ENCODE results near the gene SNRPE. TPM values are rescaled to one million over a fixed set of nuclear protein-coding genes. Genes with fewer than 3 reads are reported as not detected.
"Not testable (repeated sequence)": the region's sequence is repeated elsewhere in the genome, so short reads cannot be mapped to it uniquely, and the experiment has no call there.

Gene SNRPE
- polyA plus RNA-seq, 1 donor, result 150 TPM

DNA sequence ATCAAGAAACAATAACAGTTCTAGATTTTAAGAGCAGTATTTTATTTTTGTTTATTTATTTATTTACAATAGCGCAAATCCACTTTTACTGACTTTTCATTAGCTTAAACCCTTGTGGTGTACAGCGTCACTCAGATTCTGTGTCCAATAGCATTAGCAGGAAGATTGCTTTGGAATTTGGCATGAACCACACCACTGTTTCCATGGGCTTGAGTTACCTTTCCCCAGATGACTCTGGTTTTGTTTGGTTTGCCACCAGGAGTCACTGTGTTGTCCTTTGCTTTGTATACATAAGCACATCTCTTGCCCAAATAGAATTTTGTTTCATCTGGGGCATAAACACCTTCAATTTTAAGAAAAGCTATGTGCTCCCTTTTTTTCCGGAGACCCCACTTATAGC lies 25.9 kb upstream of the SNRPE start:
- no peaks in the 10 kb centered on the region for H3K27me3 ChIP-seq (ENCODE audit: control insufficient read depth, insufficient read depth, low read length)
- no CpG with 5 or more reads among the region's 3 CpGs for WGBS (ENCODE audit: insufficient coverage, low lambda C conversion rate)
- H3K27ac ChIP-seq (ENCODE audit: low read length), result no peak overlapping the region
- H3K9me3 ChIP-seq (ENCODE audit: control insufficient read depth, low read depth, low read length), result peaks cover under 1% of the 10 kb centered on the region
- no peaks in the 10 kb centered on the region for H3K4me1 ChIP-seq (ENCODE audit: control insufficient read depth, insufficient read depth, low read length)
- no peak overlapping the region for H3K4me3 ChIP-seq (ENCODE audit: low read length)
- H3K36me3 ChIP-seq (ENCODE audit: control insufficient read depth, insufficient read depth, low read length), result peaks cover 73% of the 10 kb centered on the region
- no peak for DNase-seq

DNA sequence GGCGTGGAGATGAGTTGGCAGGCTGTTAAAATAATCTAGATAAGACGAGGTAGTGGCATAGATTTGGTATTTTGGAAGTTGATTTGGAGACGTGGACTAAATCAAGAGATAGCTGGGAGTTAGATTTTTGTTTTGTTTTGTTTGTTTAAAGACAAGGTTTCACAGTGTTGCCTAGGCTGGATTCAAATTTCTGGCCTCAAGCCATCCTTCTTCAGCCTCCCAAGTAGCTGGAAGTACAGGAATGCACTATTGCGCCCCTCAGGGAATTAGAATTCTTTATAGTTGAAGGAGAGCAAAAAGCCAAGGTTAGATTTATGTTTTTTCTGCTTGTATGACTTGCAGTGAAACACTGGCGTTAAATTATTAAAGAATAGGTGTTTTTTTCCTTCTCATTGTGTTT lies 22.3 kb upstream of the SNRPE start:
- DNase-seq, result no peak

GRCh38 chr1:203840208-203840808 lies 21.1 kb upstream of the SNRPE start:
- H3K36me3 ChIP-seq (ENCODE audit: control insufficient read depth, insufficient read depth, low read length), result peaks cover 70% of the 10 kb centered on the region
- 100% methylated on average over 1 of the region's 4 CpGs for WGBS (ENCODE audit: insufficient coverage, low lambda C conversion rate)
- H3K27me3 ChIP-seq (ENCODE audit: control insufficient read depth, insufficient read depth, low read length), result no peaks in the 10 kb centered on the region
- no peak for DNase-seq
- H3K9me3 ChIP-seq (ENCODE audit: control insufficient read depth, low read depth, low read length), result peaks cover 12% of the 10 kb centered on the region
- no peak overlapping the region for H3K4me3 ChIP-seq (ENCODE audit: low read length)
- no peak overlapping the region for H3K27ac ChIP-seq (ENCODE audit: low read length)
- no peaks in the 10 kb centered on the region for H3K4me1 ChIP-seq (ENCODE audit: control insufficient read depth, insufficient read depth, low read length)

More for the DNA sequence above, 22.3 kb upstream of the SNRPE start:
- Histone ChIP-seq H3K36me3 (ENCODE audit: control insufficient read depth, insufficient read depth, low read length) (peaks cover 69% of the 10 kb centered on the region), H3K4me1 (ENCODE audit: control insufficient read depth, insufficient read depth, low read length) (no peaks in the 10 kb centered on the region), H3K27ac (ENCODE audit: low read length) (no peak overlapping the region), H3K4me3 (ENCODE audit: low read length) (no peak overlapping the region), H3K9me3 (ENCODE audit: control insufficient read depth, low read depth, low read length) (peaks cover 12% of the 10 kb centered on the region), H3K27me3 (ENCODE audit: control insufficient read depth, insufficient read depth, low read length) (no peaks in the 10 kb centered on the region)
- WGBS (ENCODE audit: insufficient coverage, low lambda C conversion rate), result 81% methylated on average over 2 of the region's 5 CpGs

DNA sequence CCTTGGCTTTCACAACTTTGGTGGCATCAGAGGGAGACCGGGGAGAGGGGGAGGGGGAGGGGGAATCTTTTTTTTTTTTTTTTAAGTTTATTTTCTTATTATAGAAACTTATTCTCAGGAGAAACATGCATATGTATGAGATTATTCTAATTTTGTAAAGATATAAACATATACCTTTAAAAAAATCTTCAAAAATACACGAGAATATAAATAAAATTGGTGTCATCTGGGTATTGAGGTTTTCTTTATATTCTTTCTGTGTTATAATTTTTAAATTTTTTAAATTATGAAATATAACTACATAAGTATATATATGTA lies 18.9 kb upstream of the SNRPE start:
- no peak overlapping the region for H3K27ac ChIP-seq (ENCODE audit: low read length)
- no peaks in the 10 kb centered on the region for H3K27me3 ChIP-seq (ENCODE audit: control insufficient read depth, insufficient read depth, low read length)
- DNase-seq, result no peak
- WGBS (ENCODE audit: insufficient coverage, low lambda C conversion rate), result no CpG with 5 or more reads among the region's 2 CpGs
- no peaks in the 10 kb centered on the region for H3K4me1 ChIP-seq (ENCODE audit: control insufficient read depth, insufficient read depth, low read length)
- peaks cover 12% of the 10 kb centered on the region for H3K9me3 ChIP-seq (ENCODE audit: control insufficient read depth, low read depth, low read length)
- peaks cover 70% of the 10 kb centered on the region for H3K36me3 ChIP-seq (ENCODE audit: control insufficient read depth, insufficient read depth, low read length)
- no peak overlapping the region for H3K4me3 ChIP-seq (ENCODE audit: low read length)

- no peaks in the 10 kb centered on the region for H3K27me3 ChIP-seq (ENCODE audit: control insufficient read depth, insufficient read depth, low read length)
- no peaks in the 10 kb centered on the region for H3K4me1 ChIP-seq (ENCODE audit: control insufficient read depth, insufficient read depth, low read length)
- peaks cover 71% of the 10 kb centered on the region for H3K36me3 ChIP-seq (ENCODE audit: control insufficient read depth, insufficient read depth, low read length)
- H3K4me3 ChIP-seq (ENCODE audit: low read length), result no peak overlapping the region
- no peak overlapping the region for H3K27ac ChIP-seq (ENCODE audit: low read length)
- H3K9me3 ChIP-seq (ENCODE audit: control insufficient read depth, low read depth, low read length), result peaks cover 12% of the 10 kb centered on the region
- DNase-seq, result no peak
- 100% methylated on average over 1 of the region's 1 CpG for whole genome bisulfite sequencing (ENCODE audit: insufficient coverage, low lambda C conversion rate)
These were observed 18.0 kb upstream of the SNRPE start for GRCh38 chr1:203843435-203843834.

- H3K9me3 ChIP-seq (ENCODE audit: control insufficient read depth, low read depth, low read length); H3K4me3 ChIP-seq (ENCODE audit: low read length); H3K27ac ChIP-seq (ENCODE audit: low read length); DNase-seq; H3K4me1 ChIP-seq (ENCODE audit: control insufficient read depth, insufficient read depth, low read length); H3K27me3 ChIP-seq (ENCODE audit: control insufficient read depth, insufficient read depth, low read length): not testable (repeated sequence)
- peaks cover 53% of the 10 kb centered on the region for H3K36me3 ChIP-seq (ENCODE audit: control insufficient read depth, insufficient read depth, low read length)
These were observed 8.3 kb upstream of the SNRPE start for GRCh38 chr1:203853112-203853511.

DNA sequence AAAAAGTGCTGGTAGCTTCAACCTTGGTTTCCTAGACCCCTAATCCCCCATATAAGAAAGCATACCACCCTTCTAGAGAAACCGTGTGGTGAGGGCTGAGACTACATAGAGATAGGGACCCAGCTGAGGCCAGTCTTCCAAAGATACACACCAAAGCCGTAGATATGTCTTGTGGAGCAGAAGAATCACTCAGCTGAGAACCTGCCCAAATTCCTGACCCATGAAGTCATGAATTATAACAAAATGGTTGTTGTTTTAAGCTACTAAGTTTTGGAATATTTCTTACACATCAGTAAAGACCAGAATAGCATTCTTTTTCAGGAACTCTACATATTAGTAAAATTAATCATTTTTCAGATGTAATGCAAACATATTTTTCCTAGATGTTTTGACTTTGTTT lies 3.3 kb upstream of the SNRPE start:
- no CpG with 5 or more reads among the region's 2 CpGs for WGBS (ENCODE audit: insufficient coverage, low lambda C conversion rate)
- Histone ChIP-seq H3K36me3 (ENCODE audit: control insufficient read depth, insufficient read depth, low read length) (peaks cover 17% of the 10 kb centered on the region), H3K27ac (ENCODE audit: low read length) (no peak overlapping the region), H3K4me3 (ENCODE audit: low read length) (no peak overlapping the region), H3K27me3 (ENCODE audit: control insufficient read depth, insufficient read depth, low read length) (no peaks in the 10 kb centered on the region), H3K9me3 (ENCODE audit: control insufficient read depth, low read depth, low read length) (no peaks in the 10 kb centered on the region), H3K4me1 (ENCODE audit: control insufficient read depth, insufficient read depth, low read length) (peaks cover 10% of the 10 kb centered on the region)
- no peak for DNase-seq

DNA sequence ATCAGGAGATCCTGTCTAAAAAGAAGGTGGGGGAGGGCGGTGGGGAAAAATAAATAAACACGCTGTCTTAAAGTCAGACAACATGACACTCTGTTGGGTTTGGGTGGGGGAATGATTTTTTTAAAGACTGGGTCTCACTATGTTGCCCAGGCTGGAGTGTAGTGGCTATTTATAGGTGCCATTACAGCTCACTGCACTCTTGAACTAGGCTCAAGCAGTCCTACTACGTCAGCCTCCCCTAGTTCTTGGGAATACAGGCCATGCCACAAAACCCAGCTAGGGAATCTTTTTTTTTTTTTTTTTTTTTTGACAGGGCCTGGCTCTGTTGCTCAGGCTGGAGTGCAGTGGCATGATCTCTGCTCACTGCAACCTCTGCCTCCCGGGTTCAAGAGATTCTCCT lies 2.4 kb upstream of the SNRPE start:
- peaks cover 16% of the 10 kb centered on the region for H3K36me3 ChIP-seq (ENCODE audit: control insufficient read depth, insufficient read depth, low read length)
- no peaks in the 10 kb centered on the region for H3K27me3 ChIP-seq (ENCODE audit: control insufficient read depth, insufficient read depth, low read length)
- no peak for DNase-seq
- no peaks in the 10 kb centered on the region for H3K9me3 ChIP-seq (ENCODE audit: control insufficient read depth, low read depth, low read length)
- no peak overlapping the region for H3K4me3 ChIP-seq (ENCODE audit: low read length)
- no CpG with 5 or more reads among the region's 4 CpGs for WGBS (ENCODE audit: insufficient coverage, low lambda C conversion rate)
- H3K27ac ChIP-seq (ENCODE audit: low read length), result no peak overlapping the region
- peaks cover 10% of the 10 kb centered on the region for H3K4me1 ChIP-seq (ENCODE audit: control insufficient read depth, insufficient read depth, low read length)

DNA sequence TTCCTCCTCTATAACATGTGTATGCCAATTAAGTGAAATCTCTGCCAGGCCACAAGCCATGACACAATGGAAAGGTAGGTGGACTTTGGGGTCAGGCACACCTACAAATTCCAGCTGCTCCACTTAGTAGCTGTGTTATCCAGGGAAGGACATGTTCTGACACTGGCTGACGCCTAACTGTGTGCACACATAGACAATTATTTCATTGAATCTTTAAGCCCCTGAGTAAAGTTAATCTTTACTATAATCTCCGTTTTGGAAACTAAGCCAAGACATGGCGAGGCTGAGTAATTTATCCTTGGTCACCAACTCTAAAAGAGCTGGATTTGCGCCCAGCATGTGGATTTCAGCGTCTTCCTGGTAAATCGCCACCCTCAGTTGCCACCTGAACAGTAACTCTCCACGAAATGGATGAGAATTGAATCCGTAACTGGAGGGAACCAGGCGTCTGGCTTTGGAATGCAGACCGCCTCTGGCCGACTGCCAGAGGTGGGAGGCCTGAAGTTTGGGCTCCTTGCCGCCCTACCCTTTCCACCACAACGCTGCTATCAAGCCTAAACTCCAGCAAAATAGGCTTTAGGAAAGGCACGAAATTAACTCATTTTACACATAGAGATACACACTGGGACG lies 888 bp upstream of the SNRPE start:
- Histone ChIP-seq H3K27ac (ENCODE audit: low read length) (no peak overlapping the region), H3K4me1 (ENCODE audit: control insufficient read depth, insufficient read depth, low read length) (peaks cover 10% of the 10 kb centered on the region), H3K9me3 (ENCODE audit: control insufficient read depth, low read depth, low read length) (no peaks in the 10 kb centered on the region), H3K4me3 (ENCODE audit: low read length) (peak overlapping the region; percentile 74), H3K27me3 (ENCODE audit: control insufficient read depth, insufficient read depth, low read length) (no peaks in the 10 kb centered on the region), H3K36me3 (ENCODE audit: control insufficient read depth, insufficient read depth, low read length) (peaks cover 22% of the 10 kb centered on the region)
- DNase-seq, result peak; percentile 55 to 72
- no CpG with 5 or more reads among the region's 15 CpGs for WGBS (ENCODE audit: insufficient coverage, low lambda C conversion rate)

GRCh38 chr1:203867802-203868201 lies 6.4 kb downstream of the SNRPE start:
- Histone ChIP-seq H3K27me3 (ENCODE audit: control insufficient read depth, insufficient read depth, low read length) (no peaks in the 10 kb centered on the region), H3K9me3 (ENCODE audit: control insufficient read depth, low read depth, low read length) (no peaks in the 10 kb centered on the region), H3K4me3 (ENCODE audit: low read length) (no peak overlapping the region), H3K36me3 (ENCODE audit: control insufficient read depth, insufficient read depth, low read length) (peaks cover 58% of the 10 kb centered on the region), H3K27ac (ENCODE audit: low read length) (no peak overlapping the region), H3K4me1 (ENCODE audit: control insufficient read depth, insufficient read depth, low read length) (no peaks in the 10 kb centered on the region)
- 40% methylated on average over 1 of the region's 5 CpGs for WGBS (ENCODE audit: insufficient coverage, low lambda C conversion rate)
- no peak for DNase-seq

DNA sequence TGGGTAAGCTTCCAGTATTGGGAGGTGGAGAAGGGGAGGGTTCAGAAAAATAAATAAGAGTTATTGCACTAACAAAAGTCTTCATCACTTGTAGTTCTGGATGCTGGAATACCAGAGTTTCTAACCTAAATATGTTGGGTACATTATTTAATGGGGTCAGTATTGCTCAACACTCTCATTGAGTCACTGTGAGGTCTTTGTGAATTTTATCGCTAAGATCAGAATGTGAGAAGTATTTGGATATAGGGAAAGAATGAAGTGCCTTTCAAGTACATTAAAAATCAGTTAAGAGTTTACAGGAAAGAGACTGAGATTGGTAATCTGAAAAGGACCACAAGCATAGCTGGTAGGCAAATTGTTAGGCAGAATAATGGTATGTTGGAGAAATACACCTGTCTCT lies 8.8 kb downstream of the SNRPE start:
- no peaks in the 10 kb centered on the region for H3K4me1 ChIP-seq (ENCODE audit: control insufficient read depth, insufficient read depth, low read length)
- H3K27me3 ChIP-seq (ENCODE audit: control insufficient read depth, insufficient read depth, low read length), result no peaks in the 10 kb centered on the region
- peaks cover 51% of the 10 kb centered on the region for H3K36me3 ChIP-seq (ENCODE audit: control insufficient read depth, insufficient read depth, low read length)
- H3K27ac ChIP-seq (ENCODE audit: low read length), result no peak overlapping the region
- no peaks in the 10 kb centered on the region for H3K9me3 ChIP-seq (ENCODE audit: control insufficient read depth, low read depth, low read length)
- WGBS (ENCODE audit: insufficient coverage, low lambda C conversion rate), result 100% methylated on average over 1 of the region's 1 CpG
- no peak overlapping the region for H3K4me3 ChIP-seq (ENCODE audit: low read length)
- no peak for DNase-seq

Measured in large intestine (tissue), 3 donors.